Smooth muscle cell of bladder (primary cell): ENCODE measurements around the gene PLRG1. TPM values are rescaled to one million over a fixed set of nuclear protein-coding genes. Genes with fewer than 3 reads are reported as not detected.

Source experiments
- total RNA-seq: library from RNA; depleted of rRNA; stranded (reverse); fragments of >200 nt; gene quantifications from 2 replicates; pipeline ENCODE4 v1.2.3, GENCODE V29; 2014

PLRG1 gene
- 63.3 and 66.6 TPM in 2 replicates for total RNA-seq

GRCh38 chr4:154549894-154550790 lies at the start of gene PLRG1:
PLRG1 (minus strand) TSS chr4:154550400; CDS start chr4:154550308, 92 bp downstream.

GRCh38 chr4:154590329-154591006 lies 40.3 kb upstream of the PLRG1 start, which contains the start of gene FGA:
FGA (minus strand) TSS chr4:154590742; CDS start chr4:154590687, 55 bp downstream.

GRCh38 chr4:154562697-154563254 lies 12.6 kb upstream of the PLRG1 start, which contains the start of gene FGB:
FGB (plus strand) TSS chr4:154563011; CDS start chr4:154563019, 8 bp downstream.

GRCh38 chr4:154491341-154492271 lies 58.6 kb downstream of the PLRG1 start, which contains the start of gene DCHS2:
DCHS2 (minus strand) TSS chr4:154491799; CDS start chr4:154491355, 444 bp downstream.

Other genes with a start within 250 kb of the PLRG1 start
- under 0.01 TPM in 2 replicates for gene DCHS2, start 58.6 kb downstream of the PLRG1 start, total RNA-seq
- gene FGB, start 12.6 kb upstream of the PLRG1 start, total RNA-seq, result not detected in 2 replicates
- not detected in 2 replicates for gene FGA, start 40.3 kb upstream of the PLRG1 start, total RNA-seq
- gene FGG, start 62.3 kb upstream of the PLRG1 start, total RNA-seq, result 0.09 and 0.14 TPM in 2 replicates
- gene LRAT, start 193.6 kb upstream of the PLRG1 start, total RNA-seq, result under 0.01 and 0.18 TPM in 2 replicates
- gene RBM46, start 230.9 kb upstream of the PLRG1 start, total RNA-seq, result 0.09 TPM in 1 of 2 replicates, not detected in the other